Measurements from ENCODE around the gene VIPR2.

The VIPR2 gene

DNA sequence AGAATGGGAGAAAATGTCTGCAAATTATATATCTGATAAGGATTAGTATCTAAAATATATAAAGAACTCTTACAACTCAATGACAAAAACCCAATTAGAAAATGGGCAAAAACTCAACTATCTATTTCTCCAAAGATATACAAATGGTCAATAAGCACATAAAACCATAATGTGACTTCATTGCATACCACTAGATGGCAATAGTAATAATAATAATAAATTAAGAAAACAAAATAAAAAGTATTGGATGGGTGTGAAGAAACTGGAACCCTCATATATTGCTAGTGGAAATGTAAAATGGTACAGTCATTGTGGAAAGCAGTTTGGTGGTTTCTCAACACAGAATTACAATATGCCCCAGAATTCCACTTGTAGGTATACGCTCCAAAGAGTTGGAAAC lies 98.8 kb downstream of the VIPR2 start:
- no peaks in the 10 kb centered on the region for H3K36me3 ChIP-seq (ENCODE audit: control insufficient read depth in 4 of 4, insufficient read depth in 4 of 4, low read length in 3 of 4)
- WGBS (ENCODE audit: insufficient coverage), result no CpG with 5 or more reads among the region's 1 CpG
- no peak for DNase-seq
- H3K9me3 ChIP-seq (ENCODE audit: control extremely low read depth in 1 of 5, control insufficient read depth in 4 of 5, insufficient read depth in 2 of 5, low read depth in 1 of 5, low read length in 4 of 5), result peaks cover 0 to 13% (median 6%) of the 10 kb centered on the region in 5 experiments
- ChIA-PET POLR2A (no interaction called here), CTCF (no interaction called here)
- no peaks in the 10 kb centered on the region for H3K4me1 ChIP-seq (ENCODE audit: control extremely low read depth in 1 of 4, control insufficient read depth in 4 of 4, insufficient read depth in 4 of 4, low read length in 3 of 4)
- no peak overlapping the region for H3K27ac ChIP-seq (ENCODE audit: insufficient read depth in 1 of 2, low read depth in 1 of 2, low read length in 2 of 2, poor library complexity in 1 of 2, severe bottlenecking in 2 of 2)
- peaks cover 0 to 10% (median 1%) of the 10 kb centered on the region in 5 experiments for H3K27me3 ChIP-seq (replicated peaks in 2 of 5; ENCODE audit: control insufficient read depth in 4 of 5, insufficient read depth in 5 of 5, low read length in 4 of 5)
- H3K4me3 ChIP-seq (ENCODE audit: control insufficient read depth in 1 of 7, extremely low read depth in 1 of 7, insufficient read depth in 4 of 7, low read depth in 2 of 7, low read length in 6 of 7), result no peak overlapping the region

DNA sequence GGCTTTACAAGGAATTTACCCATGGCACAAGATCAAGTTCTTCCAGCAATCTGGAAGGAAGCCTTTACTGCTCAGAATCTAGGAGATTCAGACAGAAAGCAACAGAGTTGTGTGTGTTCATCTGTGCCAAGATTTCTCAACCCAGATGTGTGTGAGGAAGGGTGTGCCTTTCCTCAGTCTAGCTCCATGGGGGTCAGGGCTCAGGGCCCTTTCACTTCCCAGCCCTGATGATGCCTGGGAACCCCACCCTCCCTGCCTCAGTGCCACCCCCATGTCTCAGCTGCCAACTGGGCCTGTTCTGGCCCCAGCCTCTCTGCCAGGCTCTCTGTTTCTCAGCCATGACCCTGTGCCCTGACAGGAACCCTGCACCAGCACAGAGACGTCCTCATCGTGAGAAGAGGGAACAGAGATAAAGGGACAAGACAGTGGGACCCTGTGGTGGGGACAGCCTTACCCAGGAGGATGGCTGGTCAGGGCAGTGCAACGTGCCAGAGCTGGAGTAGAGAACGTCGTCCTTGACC lies 102.0 kb downstream of the VIPR2 start:
- ChIA-PET POLR2A (no interaction called here), CTCF (interaction anchor here (0.9 kb wide), 1 partner anchor 34 kb away, joined by 3 read pairs; no protein-coding TSS in a partner anchor)
- 98% methylated on average over 5 of the region's 5 CpGs for WGBS (ENCODE audit: insufficient coverage)
- H3K27ac ChIP-seq (ENCODE audit: insufficient read depth in 1 of 2, low read depth in 1 of 2, low read length in 2 of 2, poor library complexity in 1 of 2, severe bottlenecking in 2 of 2), result no peak overlapping the region
- no peaks in the 10 kb centered on the region for H3K4me1 ChIP-seq (ENCODE audit: control extremely low read depth in 1 of 4, control insufficient read depth in 4 of 4, insufficient read depth in 4 of 4, low read length in 3 of 4)
- no peaks in the 10 kb centered on the region for H3K36me3 ChIP-seq (ENCODE audit: control insufficient read depth in 4 of 4, insufficient read depth in 4 of 4, low read length in 3 of 4)
- H3K4me3 ChIP-seq (ENCODE audit: control insufficient read depth in 1 of 7, extremely low read depth in 1 of 7, insufficient read depth in 4 of 7, low read depth in 2 of 7, low read length in 6 of 7), result no peak overlapping the region
- peaks cover 0 to 14% (median 6%) of the 10 kb centered on the region in 5 experiments for H3K9me3 ChIP-seq (ENCODE audit: control extremely low read depth in 1 of 5, control insufficient read depth in 4 of 5, insufficient read depth in 2 of 5, low read depth in 1 of 5, low read length in 4 of 5)
- H3K27me3 ChIP-seq (replicated peaks in 2 of 5; ENCODE audit: control insufficient read depth in 4 of 5, insufficient read depth in 5 of 5, low read length in 4 of 5), result peaks cover 0 to 4% (median 0%) of the 10 kb centered on the region in 5 experiments
- DNase-seq, result no peak

DNA sequence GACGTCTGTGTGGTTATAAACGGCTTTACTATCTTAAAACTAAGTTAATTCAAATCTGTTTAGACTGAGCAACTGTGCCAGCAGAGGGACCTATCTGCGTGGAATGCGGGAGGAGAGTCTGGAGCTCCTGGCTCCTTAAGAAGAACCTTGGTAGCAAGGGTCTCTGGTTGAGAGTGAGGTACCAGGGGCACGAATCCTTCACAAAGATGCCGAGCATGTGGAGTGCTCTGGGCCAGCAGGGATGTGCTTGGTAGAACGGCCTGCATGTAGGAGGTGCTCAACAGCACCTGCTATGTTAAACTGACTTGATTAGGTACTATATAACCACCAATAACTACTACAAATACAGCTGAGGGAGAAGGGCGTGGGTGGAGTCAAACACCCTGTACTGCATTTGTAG lies 102.6 kb downstream of the VIPR2 start:
- POLR2A ChIA-PET, result no interaction called here
- 89% methylated on average over 8 of the region's 8 CpGs for WGBS (ENCODE audit: insufficient coverage)
- Histone ChIP-seq H3K36me3 (ENCODE audit: control insufficient read depth in 4 of 4, insufficient read depth in 4 of 4, low read length in 3 of 4) (no peaks in the 10 kb centered on the region), H3K4me3 (ENCODE audit: control insufficient read depth in 1 of 7, extremely low read depth in 1 of 7, insufficient read depth in 4 of 7, low read depth in 2 of 7, low read length in 6 of 7) (no peak overlapping the region), H3K4me1 (ENCODE audit: control extremely low read depth in 1 of 4, control insufficient read depth in 4 of 4, insufficient read depth in 4 of 4, low read length in 3 of 4) (peaks cover 0 to 3% (median 1%) of the 10 kb centered on the region in 4 experiments), H3K9me3 (ENCODE audit: control extremely low read depth in 1 of 5, control insufficient read depth in 4 of 5, insufficient read depth in 2 of 5, low read depth in 1 of 5, low read length in 4 of 5) (peaks cover 0 to 14% (median 6%) of the 10 kb centered on the region in 5 experiments), H3K27ac (ENCODE audit: insufficient read depth in 1 of 2, low read depth in 1 of 2, low read length in 2 of 2, poor library complexity in 1 of 2, severe bottlenecking in 2 of 2) (no peak overlapping the region), H3K27me3 (replicated peaks in 2 of 5; ENCODE audit: control insufficient read depth in 4 of 5, insufficient read depth in 5 of 5, low read length in 4 of 5) (peaks cover 0 to 4% (median 0%) of the 10 kb centered on the region in 5 experiments)
- DNase-seq, result no peak
- CTCF ChIA-PET, result no interaction called here

DNA sequence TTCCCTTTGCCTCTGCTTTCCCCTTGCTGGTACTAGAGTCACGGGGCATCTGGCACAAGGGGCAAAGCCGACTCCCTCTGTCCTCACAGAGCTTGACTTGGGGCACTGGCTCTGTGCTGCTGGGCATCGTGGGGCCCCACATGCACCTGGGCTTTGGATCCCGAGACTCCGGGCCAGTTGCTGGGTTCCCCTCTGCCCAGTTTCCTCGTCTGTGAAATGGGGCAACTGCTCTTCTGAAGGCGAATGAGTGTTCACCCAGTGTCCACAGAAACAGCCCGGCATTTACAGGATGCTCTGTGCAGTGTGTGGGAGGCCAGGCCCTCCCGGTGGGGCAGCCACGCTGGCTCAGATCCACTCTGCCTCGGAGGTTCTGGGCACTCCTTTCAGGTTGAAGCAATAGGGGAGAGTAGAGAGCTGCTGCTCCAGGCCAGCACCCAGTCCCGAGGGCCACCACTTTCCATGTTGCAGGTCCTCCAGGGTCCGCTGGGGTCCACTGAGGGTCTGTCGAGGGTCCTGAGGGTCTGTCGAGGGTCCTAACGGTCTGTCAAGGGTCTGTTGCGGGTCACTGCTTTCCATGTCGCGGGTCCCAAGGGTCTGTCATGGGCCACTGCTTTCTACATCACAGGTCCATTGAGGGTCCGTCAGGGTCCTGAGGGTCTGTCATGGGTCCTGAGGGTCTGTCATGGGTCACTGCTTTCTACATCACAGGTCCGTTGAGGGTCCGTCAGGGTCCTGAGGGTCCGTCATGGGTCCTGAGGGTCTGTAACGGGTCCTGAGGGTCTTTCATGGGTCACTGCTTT lies 103.6 kb downstream of the VIPR2 start:
- ChIA-PET POLR2A (no interaction called here), CTCF (no interaction called here)
- no peak for DNase-seq
- Histone ChIP-seq H3K4me3 (ENCODE audit: control insufficient read depth in 1 of 7, extremely low read depth in 1 of 7, insufficient read depth in 4 of 7, low read depth in 2 of 7, low read length in 6 of 7) (no peak overlapping the region), H3K27ac (ENCODE audit: insufficient read depth in 1 of 2, low read depth in 1 of 2, low read length in 2 of 2, poor library complexity in 1 of 2, severe bottlenecking in 2 of 2) (no peak overlapping the region), H3K36me3 (ENCODE audit: control insufficient read depth in 4 of 4, insufficient read depth in 4 of 4, low read length in 3 of 4) (no peaks in the 10 kb centered on the region), H3K27me3 (replicated peaks in 2 of 5; ENCODE audit: control insufficient read depth in 4 of 5, insufficient read depth in 5 of 5, low read length in 4 of 5) (peaks cover 0 to 4% (median 0%) of the 10 kb centered on the region in 5 experiments), H3K4me1 (ENCODE audit: control extremely low read depth in 1 of 4, control insufficient read depth in 4 of 4, insufficient read depth in 4 of 4, low read length in 3 of 4) (peaks cover 0 to 9% (median 5%) of the 10 kb centered on the region in 4 experiments), H3K9me3 (ENCODE audit: control extremely low read depth in 1 of 5, control insufficient read depth in 4 of 5, insufficient read depth in 2 of 5, low read depth in 1 of 5, low read length in 4 of 5) (peaks cover 0 to 14% (median 6%) of the 10 kb centered on the region in 5 experiments)
- WGBS (ENCODE audit: insufficient coverage), result 98% methylated on average over 24 of the region's 24 CpGs

GRCh38 chr7:159040146-159040545 lies 104.5 kb downstream of the VIPR2 start:
- Histone ChIP-seq H3K27me3 (replicated peaks in 2 of 5; ENCODE audit: control insufficient read depth in 4 of 5, insufficient read depth in 5 of 5, low read length in 4 of 5) (peaks cover 0 to 4% (median 0%) of the 10 kb centered on the region in 5 experiments), H3K9me3 (ENCODE audit: control extremely low read depth in 1 of 5, control insufficient read depth in 4 of 5, insufficient read depth in 2 of 5, low read depth in 1 of 5, low read length in 4 of 5) (peaks cover 0 to 14% (median 6%) of the 10 kb centered on the region in 5 experiments), H3K4me3 (ENCODE audit: control insufficient read depth in 1 of 7, extremely low read depth in 1 of 7, insufficient read depth in 4 of 7, low read depth in 2 of 7, low read length in 6 of 7) (no peak overlapping the region), H3K36me3 (ENCODE audit: control insufficient read depth in 4 of 4, insufficient read depth in 4 of 4, low read length in 3 of 4) (no peaks in the 10 kb centered on the region), H3K4me1 (ENCODE audit: control extremely low read depth in 1 of 4, control insufficient read depth in 4 of 4, insufficient read depth in 4 of 4, low read length in 3 of 4) (peaks cover 0 to 9% (median 5%) of the 10 kb centered on the region in 4 experiments), H3K27ac (ENCODE audit: insufficient read depth in 1 of 2, low read depth in 1 of 2, low read length in 2 of 2, poor library complexity in 1 of 2, severe bottlenecking in 2 of 2) (no peak overlapping the region)
- POLR2A ChIA-PET, result no interaction called here
- DNase-seq, result no peak
- 93% methylated on average over 9 of the region's 10 CpGs for WGBS (ENCODE audit: insufficient coverage)
- CTCF ChIA-PET, result no interaction called here

DNA sequence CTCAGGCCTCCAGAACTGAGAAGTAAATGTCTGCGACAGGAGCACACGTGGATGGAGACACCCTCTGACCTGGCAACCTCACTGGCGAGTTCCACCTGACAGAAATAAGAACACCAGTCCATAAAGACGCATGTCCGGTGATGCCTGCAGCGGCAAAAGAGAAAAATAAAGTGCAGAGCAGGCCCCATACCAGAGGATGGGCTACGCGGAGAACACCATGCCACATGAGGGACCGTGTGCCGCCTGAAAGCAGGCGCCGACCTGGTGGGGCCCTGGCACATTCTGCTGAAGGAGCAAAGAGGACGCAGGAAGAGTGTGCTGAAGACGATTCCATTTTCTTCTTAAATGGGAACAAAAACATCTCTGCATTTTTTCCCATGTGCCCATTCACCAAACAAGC lies 105.0 kb downstream of the VIPR2 start:
- peaks cover 0 to 9% (median 5%) of the 10 kb centered on the region in 4 experiments for H3K4me1 ChIP-seq (ENCODE audit: control extremely low read depth in 1 of 4, control insufficient read depth in 4 of 4, insufficient read depth in 4 of 4, low read length in 3 of 4)
- 98% methylated on average over 13 of the region's 14 CpGs for WGBS (ENCODE audit: insufficient coverage)
- ChIA-PET CTCF (no interaction called here), POLR2A (no interaction called here)
- no peaks in the 10 kb centered on the region for H3K36me3 ChIP-seq (ENCODE audit: control insufficient read depth in 4 of 4, insufficient read depth in 4 of 4, low read length in 3 of 4)
- peaks cover 0 to 14% (median 6%) of the 10 kb centered on the region in 5 experiments for H3K9me3 ChIP-seq (ENCODE audit: control extremely low read depth in 1 of 5, control insufficient read depth in 4 of 5, insufficient read depth in 2 of 5, low read depth in 1 of 5, low read length in 4 of 5)
- H3K27ac ChIP-seq (ENCODE audit: insufficient read depth in 1 of 2, low read depth in 1 of 2, low read length in 2 of 2, poor library complexity in 1 of 2, severe bottlenecking in 2 of 2), result no peak overlapping the region
- no peak overlapping the region for H3K4me3 ChIP-seq (ENCODE audit: control insufficient read depth in 1 of 7, extremely low read depth in 1 of 7, insufficient read depth in 4 of 7, low read depth in 2 of 7, low read length in 6 of 7)
- H3K27me3 ChIP-seq (replicated peaks in 2 of 5; ENCODE audit: control insufficient read depth in 4 of 5, insufficient read depth in 5 of 5, low read length in 4 of 5), result peaks cover 0 to 3% (median 0%) of the 10 kb centered on the region in 5 experiments
- DNase-seq, result no peak

DNA sequence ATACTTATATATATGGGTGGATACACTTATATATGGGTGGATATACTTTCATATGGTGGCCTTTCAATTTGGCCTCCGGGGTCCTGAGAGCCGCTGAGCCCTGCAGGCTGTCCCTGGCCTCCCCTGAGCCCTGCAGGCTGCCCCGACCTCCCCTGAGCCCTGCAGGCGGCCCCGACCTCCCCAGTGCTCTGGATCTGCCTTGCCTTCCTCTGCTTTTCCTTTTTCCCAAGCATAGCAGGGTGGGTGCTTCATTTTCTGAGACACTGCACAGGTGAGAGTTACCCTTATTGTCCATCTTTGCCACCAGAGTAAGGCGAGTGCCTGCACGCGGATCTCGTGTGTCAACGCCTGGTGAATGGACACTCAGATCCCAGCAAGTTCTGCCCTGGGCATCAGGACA lies 106.6 kb downstream of the VIPR2 start:
- peaks cover 0 to 9% (median 5%) of the 10 kb centered on the region in 4 experiments for H3K4me1 ChIP-seq (ENCODE audit: control extremely low read depth in 1 of 4, control insufficient read depth in 4 of 4, insufficient read depth in 4 of 4, low read length in 3 of 4)
- no peaks in the 10 kb centered on the region for H3K27me3 ChIP-seq (replicated peaks in 2 of 5; ENCODE audit: control insufficient read depth in 4 of 5, insufficient read depth in 5 of 5, low read length in 4 of 5)
- H3K27ac ChIP-seq (ENCODE audit: insufficient read depth in 1 of 2, low read depth in 1 of 2, low read length in 2 of 2, poor library complexity in 1 of 2, severe bottlenecking in 2 of 2), result no peak overlapping the region
- CTCF ChIA-PET, result no interaction called here
- POLR2A ChIA-PET, result no interaction called here
- H3K36me3 ChIP-seq (ENCODE audit: control insufficient read depth in 4 of 4, insufficient read depth in 4 of 4, low read length in 3 of 4), result no peaks in the 10 kb centered on the region
- DNase-seq, result no peak
- 85% methylated on average over 9 of the region's 10 CpGs for WGBS (ENCODE audit: insufficient coverage)
- peaks cover 0 to 8% (median 4%) of the 10 kb centered on the region in 5 experiments for H3K9me3 ChIP-seq (ENCODE audit: control extremely low read depth in 1 of 5, control insufficient read depth in 4 of 5, insufficient read depth in 2 of 5, low read depth in 1 of 5, low read length in 4 of 5)
- no peak overlapping the region for H3K4me3 ChIP-seq (ENCODE audit: control insufficient read depth in 1 of 7, extremely low read depth in 1 of 7, insufficient read depth in 4 of 7, low read depth in 2 of 7, low read length in 6 of 7)
